WERI-Rb-1 (cell line): ENCODE data around the gene TBC1D5.

Experiments
- DNase-seq: peaks from one replicate; pipeline ENCODE4 v3.0.0-alpha.2; 2020
- H3K27ac ChIP-seq: fragments of 250-450 bp; sonication (Bioruptor Pico); 2 replicates; pipeline ENCODE4 v1.5.1; 2020; ENCODE audit warnings: mild to moderate bottlenecking, moderate library complexity
- H3K27me3 ChIP-seq: fragments of 250-450 bp; sonication (Bioruptor Pico); 2 replicates; pipeline ENCODE4 v1.5.1; 2021; ENCODE audit warnings: mild to moderate bottlenecking, low read depth, moderate library complexity; ENCODE audit not compliant: insufficient read depth, severe bottlenecking
- H3K36me3 ChIP-seq: fragments of 250-450 bp; sonication (Bioruptor Pico); 2 replicates; pipeline ENCODE4 v1.5.1; 2020; ENCODE audit warnings: mild to moderate bottlenecking, moderate library complexity
- H3K4me3 ChIP-seq: 2 replicates; pipeline ENCODE4 v1.5.1; 2011; ENCODE audit warnings: low read depth, mild to moderate bottlenecking, control low read depth, low read length
- H3K9me3 ChIP-seq: fragments of 250-450 bp; sonication (Bioruptor Pico); 2 replicates; pipeline ENCODE4 v1.5.1; 2021; ENCODE audit warnings: mild to moderate bottlenecking, moderate library complexity; ENCODE audit not compliant: severe bottlenecking
- TF ChIP-seq, protein P1 (sequence below): IDR thresholded peaks from 2 replicates; pipeline ENCODE4 v1.5.1; 2011; ENCODE audit warnings: low read depth, mild to moderate bottlenecking, control low read depth, inconsistent platforms, low read length

The TBC1D5 gene

DNA sequence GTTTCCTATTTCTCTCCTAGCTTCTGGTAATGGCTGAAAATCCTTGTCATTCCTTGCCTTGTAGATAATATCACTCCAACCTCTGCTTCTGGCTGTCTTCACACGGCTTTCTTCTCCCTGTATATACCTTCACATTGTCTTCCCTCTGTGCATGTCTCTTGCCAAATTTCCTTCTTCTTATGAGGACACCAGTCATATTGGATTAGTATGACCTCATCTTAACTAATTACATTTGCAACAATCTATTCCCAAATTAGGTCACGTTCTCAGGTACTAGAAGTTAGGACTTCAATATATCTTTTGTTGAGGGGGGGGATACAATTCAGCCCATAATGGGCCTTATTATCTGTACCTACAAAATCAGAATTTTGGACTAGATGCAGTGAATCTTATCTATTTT, 440.3 kb downstream of the TBC1D5 start:
- TF ChIP-seq, protein P1, sequence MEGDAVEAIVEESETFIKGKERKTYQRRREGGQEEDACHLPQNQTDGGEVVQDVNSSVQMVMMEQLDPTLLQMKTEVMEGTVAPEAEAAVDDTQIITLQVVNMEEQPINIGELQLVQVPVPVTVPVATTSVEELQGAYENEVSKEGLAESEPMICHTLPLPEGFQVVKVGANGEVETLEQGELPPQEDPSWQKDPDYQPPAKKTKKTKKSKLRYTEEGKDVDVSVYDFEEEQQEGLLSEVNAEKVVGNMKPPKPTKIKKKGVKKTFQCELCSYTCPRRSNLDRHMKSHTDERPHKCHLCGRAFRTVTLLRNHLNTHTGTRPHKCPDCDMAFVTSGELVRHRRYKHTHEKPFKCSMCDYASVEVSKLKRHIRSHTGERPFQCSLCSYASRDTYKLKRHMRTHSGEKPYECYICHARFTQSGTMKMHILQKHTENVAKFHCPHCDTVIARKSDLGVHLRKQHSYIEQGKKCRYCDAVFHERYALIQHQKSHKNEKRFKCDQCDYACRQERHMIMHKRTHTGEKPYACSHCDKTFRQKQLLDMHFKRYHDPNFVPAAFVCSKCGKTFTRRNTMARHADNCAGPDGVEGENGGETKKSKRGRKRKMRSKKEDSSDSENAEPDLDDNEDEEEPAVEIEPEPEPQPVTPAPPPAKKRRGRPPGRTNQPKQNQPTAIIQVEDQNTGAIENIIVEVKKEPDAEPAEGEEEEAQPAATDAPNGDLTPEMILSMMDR: no peak
- Histone ChIP-seq H3K36me3 (no peaks in the 10 kb centered on the region), H3K9me3 (no peaks in the 10 kb centered on the region), H3K27ac (no peak overlapping the region), H3K27me3 (no peaks in the 10 kb centered on the region), H3K4me3 (no peak overlapping the region)
- no peak for DNase-seq

DNA sequence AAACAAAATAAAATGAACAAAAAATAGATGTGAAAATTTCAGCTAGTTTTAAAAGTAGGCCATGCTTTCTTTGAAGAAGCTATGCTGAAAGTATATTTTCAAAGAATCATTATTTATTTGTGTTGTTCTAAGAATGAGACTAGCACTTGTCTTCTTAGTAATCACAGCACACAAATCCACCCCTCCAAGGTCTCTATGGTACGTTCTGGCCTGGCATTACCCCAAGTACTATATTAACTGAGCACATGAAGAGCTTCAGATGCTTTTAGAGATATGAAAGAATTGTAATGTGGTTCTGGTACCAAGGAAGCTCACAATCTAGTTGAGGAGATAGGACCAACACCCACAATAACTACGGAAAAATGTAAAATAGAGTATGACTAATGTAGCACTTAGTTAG, 441.2 kb downstream of the TBC1D5 start:
- H3K4me3 ChIP-seq: no peak overlapping the region
- no peaks in the 10 kb centered on the region for H3K27me3 ChIP-seq
- no peaks in the 10 kb centered on the region for H3K36me3 ChIP-seq
- DNase-seq: no peak
- no peaks in the 10 kb centered on the region for H3K9me3 ChIP-seq
- no peak overlapping the region for H3K27ac ChIP-seq
- TF ChIP-seq, protein P1: no peak

DNA sequence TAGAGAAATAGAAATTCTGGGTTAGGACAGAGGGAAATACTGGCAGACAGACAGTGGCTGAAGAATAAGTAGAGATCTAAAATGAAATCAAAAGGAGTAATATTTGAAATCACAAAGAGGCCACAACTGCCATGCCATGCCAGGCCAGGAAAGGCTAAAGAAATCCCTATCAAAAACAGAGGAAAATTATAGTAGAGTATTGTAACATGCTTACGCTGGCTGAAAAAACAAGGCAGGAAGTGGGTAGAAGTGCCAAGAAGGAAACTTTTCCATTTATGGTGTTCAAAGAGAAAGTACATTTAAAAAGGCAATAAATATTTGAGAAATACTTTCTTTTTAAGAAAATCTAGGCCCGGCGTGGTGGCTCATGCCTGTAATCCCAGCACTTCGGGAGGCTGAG, 442.0 kb downstream of the TBC1D5 start:
- no peak for DNase-seq
- no peaks in the 10 kb centered on the region for H3K27me3 ChIP-seq
- TF ChIP-seq, protein P1: no peak
- no peak overlapping the region for H3K27ac ChIP-seq
- H3K36me3 ChIP-seq: no peaks in the 10 kb centered on the region
- H3K4me3 ChIP-seq: no peak overlapping the region
- no peaks in the 10 kb centered on the region for H3K9me3 ChIP-seq

DNA sequence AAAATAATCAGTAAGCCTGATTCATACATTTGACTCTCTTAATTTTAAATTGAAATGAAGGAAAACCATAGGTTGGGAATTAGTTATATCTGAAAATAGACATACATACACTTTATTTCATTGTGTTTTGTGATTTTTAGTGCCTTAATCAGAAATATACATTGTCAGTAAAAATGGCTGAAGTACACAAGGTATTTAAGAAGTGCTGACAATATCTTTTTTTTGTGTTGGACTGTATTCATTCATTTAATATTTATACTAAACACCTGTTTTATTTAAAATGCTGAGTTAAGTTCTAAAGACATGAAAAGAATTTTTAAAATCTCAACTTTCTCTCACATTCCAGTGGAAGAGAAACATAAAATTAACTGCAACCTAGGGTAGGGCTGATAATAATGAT, 444.4 kb downstream of the TBC1D5 start:
- no peak for DNase-seq
- no peaks in the 10 kb centered on the region for H3K9me3 ChIP-seq
- no peaks in the 10 kb centered on the region for H3K36me3 ChIP-seq
- H3K27me3 ChIP-seq: no peaks in the 10 kb centered on the region
- H3K27ac ChIP-seq: no peak overlapping the region
- H3K4me3 ChIP-seq: no peak overlapping the region
- TF ChIP-seq, protein P1: no peak

DNA sequence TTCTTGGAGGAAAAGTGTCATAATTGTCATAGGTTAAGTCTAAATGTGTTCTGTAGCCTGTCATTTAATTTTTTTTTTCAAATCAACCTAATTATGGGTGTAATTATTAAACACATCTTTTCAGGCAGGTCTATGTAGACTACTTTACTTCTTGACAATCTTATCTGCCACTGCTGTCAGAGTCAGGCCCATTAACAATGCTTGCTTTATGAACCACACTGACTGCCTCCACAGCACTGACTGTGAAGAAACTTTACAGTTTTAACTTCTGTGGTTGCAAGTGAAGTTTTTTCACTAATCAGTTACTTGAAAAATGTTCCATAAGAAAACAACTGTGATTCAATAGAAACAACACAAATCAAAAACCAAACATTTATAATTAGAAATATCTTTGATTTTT, 449.9 kb downstream of the TBC1D5 start:
- Histone ChIP-seq H3K27me3 (no peaks in the 10 kb centered on the region), H3K4me3 (no peak overlapping the region), H3K27ac (no peak overlapping the region), H3K36me3 (no peaks in the 10 kb centered on the region), H3K9me3 (no peaks in the 10 kb centered on the region)
- DNase-seq: no peak
- TF ChIP-seq, protein P1: no peak

DNA sequence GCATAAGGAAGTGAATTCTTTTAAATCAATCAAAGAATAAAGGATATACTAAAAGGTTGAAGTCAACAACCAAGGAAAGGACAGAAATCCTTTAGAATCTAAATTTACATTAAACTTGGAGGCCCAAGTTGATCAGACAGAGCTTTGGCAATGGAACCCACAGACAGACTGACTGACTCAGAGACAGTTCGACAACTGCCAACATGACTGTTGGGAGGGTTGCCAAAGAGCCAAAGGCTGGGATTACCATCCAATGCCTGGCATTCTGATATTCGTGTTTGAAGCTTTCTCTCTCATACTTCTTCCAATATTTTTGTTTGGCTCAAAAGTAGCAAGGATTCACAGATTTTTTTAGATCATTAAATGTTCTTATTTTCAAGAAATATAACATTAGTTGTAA, 451.5 kb downstream of the TBC1D5 start:
- no peak overlapping the region for H3K4me3 ChIP-seq
- TF ChIP-seq, protein P1: no peak
- H3K27ac ChIP-seq: no peak overlapping the region
- no peaks in the 10 kb centered on the region for H3K9me3 ChIP-seq
- H3K27me3 ChIP-seq: no peaks in the 10 kb centered on the region
- H3K36me3 ChIP-seq: no peaks in the 10 kb centered on the region
- no peak for DNase-seq
